ENCODE data around the gene PUS7L. TPM values are rescaled to one million over a fixed set of nuclear protein-coding genes. Genes with fewer than 3 reads are reported as not detected.

Gene PUS7L, protein sequence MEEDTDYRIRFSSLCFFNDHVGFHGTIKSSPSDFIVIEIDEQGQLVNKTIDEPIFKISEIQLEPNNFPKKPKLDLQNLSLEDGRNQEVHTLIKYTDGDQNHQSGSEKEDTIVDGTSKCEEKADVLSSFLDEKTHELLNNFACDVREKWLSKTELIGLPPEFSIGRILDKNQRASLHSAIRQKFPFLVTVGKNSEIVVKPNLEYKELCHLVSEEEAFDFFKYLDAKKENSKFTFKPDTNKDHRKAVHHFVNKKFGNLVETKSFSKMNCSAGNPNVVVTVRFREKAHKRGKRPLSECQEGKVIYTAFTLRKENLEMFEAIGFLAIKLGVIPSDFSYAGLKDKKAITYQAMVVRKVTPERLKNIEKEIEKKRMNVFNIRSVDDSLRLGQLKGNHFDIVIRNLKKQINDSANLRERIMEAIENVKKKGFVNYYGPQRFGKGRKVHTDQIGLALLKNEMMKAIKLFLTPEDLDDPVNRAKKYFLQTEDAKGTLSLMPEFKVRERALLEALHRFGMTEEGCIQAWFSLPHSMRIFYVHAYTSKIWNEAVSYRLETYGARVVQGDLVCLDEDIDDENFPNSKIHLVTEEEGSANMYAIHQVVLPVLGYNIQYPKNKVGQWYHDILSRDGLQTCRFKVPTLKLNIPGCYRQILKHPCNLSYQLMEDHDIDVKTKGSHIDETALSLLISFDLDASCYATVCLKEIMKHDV
- total RNA-seq = 5.6 and 8.9 TPM in 2 replicates

DNA sequence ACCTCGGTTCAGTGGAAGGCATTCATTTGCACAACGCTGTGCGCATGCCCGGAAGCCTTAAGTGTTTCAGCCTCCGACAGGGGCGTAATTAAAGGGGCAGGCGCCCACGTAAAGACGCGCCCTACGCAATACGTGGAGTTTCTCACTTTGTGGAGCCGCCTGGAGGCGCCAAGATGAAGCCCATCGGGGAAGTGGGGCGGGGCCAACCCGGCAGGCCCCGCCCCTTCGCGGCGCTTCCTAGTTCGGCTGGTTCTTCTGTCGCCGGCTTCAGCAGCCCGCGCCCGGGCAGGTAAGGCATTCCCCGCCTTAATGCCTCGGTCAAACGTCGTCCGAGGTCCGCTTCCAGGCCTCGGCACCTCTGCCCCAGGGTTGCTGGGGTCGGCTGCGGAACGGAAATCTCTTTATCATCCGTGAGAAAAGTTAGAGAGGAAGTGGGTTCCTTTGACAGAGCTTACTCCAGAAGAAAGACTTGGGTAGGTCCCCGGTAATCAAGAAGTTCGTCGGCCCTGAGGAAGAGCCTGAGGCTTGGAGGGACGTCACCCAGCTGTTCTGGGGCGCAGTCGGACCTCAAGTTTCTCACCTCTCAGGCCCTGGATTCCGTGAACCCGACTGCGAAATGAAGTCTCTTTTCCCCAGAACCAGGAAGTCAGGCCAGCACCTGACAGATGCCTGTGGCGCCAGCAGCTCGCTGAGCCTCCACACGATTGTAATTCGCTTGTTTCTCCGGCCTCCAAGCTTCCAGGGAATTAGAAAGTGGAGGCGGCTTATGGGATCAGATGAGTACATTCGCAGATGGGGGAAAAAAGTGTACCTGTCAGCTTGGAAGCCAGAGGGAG lies at the start of gene PUS7L, which contains the start of gene IRAK4:
Gene PUS7L, minus strand, starts transcription at position 63 of the 836 bp plus-strand sequence. CDS start 3,545 bp downstream, outside the sequence.
Gene IRAK4, plus strand, starts transcription at position 224 of the 836 bp plus-strand sequence. CDS start 9,161 bp downstream, outside the sequence.
- DNase-seq (ENCODE audit: low read depth in 2 of 2) = peak; percentile 92 to 98

DNA sequence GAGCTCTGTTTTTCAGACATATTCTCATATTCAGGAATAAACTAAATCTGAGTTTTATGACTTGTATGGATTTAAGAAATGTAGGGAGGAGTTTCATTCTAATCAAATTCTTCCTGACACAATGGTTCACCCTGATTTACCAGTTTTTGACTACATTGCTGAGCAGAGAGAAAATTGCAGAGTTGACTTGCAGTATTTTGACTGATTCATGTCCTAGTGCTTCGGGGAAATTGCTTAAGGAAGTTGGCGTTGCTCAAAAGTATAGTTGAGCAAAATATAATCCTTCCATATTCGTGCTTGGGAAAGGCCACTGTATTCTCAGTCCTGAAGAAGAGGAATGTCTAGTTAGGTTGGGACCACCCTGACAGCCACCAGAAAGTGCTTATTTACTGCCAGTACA lies 48.8 kb upstream of the PUS7L start:
- DNase-seq (ENCODE audit: low read depth in 2 of 2) = no peak

DNA sequence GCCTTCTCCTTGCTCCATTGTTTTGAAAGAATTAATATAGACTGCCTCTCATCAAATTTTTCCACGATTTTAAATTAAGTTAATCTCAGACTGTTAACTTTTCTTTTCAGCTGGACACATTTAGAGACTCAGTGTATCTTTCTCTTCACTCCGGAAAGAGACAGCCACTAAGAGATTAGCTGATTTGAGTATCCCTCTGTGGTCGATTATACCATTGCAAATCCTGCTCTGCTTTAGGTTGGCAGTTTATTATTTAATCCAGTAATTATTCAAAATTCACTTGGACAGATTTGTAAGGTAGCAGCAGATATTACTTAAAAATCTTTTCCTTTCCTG lies 48.1 kb upstream of the PUS7L start:
- no peak for DNase-seq (ENCODE audit: low read depth in 2 of 2)

DNA sequence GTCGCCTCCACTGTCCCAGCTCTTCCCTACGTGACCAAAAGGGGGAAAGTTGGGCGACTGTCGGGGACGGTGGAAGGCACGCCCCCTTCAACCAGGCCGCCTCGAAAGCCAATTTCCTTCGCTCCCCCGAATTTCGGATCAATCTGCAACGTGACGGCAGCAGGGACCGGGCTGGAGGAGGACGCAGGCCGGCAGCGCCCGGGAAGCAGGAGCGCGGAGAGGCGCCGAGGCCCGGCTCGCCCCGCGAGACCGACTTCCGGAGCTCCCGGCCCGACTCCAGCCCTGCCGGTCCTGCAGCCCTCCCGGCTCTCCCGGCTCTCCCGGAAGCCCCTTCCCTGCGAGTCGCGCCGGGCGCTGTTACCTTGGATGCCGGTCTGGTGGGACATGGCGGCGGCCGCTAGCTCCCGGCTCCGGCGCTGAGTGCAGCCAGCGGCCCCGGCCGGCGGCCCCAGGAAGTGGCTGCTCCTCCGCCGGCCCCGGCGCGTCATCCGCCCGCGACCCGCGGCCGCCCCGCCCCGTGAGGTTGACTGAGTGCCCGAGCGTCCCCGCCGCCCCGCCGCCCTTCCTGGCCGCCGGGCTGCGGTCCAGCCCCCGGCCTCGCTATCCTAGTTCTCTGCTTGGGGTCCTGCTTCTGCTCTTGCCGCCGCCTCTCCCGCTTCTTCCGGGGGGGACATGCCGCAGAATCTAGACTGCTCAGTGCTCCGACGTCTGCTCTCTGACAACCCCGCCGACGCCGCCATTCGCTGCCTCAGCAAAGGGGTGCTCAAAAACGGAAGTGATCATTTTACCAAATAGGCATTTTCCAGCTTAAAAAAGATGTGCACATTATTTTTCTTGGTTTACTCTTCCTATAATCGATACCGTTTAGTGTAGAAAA lies 47.5 kb upstream of the PUS7L start, which contains the start of gene TWF1:
Gene TWF1, minus strand, starts transcription at position 458 of the 877 bp plus-strand sequence. Its CDS starts 72 bp downstream, at position 386.
- DNase-seq (ENCODE audit: low read depth in 2 of 2) = peak; percentile 39 to 84

DNA sequence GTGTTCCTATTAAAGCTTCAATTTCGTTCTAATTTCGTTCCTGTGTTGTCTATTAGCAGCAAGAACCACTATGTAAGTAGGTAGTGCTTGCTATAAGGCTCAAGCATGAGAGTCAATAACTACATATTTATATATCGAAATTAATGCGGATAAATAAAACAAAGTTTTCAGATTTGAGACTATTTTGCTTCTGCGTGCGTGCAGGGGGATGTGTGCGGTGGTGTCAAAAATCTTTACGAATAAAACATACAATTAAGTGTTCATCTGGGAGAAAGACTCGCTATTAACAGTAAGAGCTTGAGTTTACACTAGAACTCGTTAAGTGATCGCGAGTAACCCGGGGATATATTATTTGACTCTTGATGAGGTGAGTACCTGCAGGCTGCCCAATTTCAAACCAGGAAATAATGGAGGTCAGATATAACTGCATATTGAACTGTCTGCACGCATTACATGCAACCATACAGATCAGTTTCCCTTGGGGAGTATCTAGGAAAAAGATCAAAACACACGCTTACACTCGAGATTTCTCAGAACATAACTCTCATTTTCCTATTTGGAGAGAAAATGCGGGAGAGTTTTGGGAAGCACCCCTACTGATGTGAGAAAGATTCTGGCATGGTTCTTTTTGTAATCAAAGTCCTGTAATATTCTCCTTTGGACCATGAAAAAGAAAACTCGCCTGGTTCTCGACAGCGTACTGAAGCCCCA lies 46.7 kb upstream of the PUS7L start:
- no peak for DNase-seq (ENCODE audit: low read depth in 2 of 2)

DNA sequence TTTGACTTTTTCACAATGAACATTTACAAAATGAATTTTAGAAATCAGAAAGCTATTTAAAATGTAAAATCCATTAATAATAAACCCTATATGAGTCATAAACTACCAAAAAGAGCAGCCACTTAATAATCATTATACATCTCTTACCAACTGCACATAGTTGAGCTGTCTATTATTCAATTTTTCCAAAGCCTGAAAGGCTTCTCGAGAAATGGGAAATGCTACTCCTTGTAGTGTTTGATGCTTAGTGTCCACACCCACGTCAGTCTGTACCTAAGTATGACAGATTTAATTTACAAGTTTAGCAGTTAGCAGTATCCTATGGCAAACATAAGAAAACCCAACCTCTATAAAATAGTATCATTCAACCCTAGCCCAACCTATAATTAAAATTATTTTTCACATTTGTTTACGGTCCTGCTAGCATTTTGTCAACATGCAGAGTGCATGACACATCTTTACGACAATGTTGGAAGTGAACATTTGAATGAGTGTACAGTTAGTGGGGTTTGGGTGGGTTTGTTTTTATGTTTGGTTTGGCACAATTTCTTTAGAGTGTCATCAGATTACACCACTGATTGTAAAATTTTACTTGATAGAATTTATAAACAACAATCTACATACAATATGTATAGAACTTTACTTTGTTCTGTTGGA lies 39.1 kb upstream of the PUS7L start:
- no peak for DNase-seq (ENCODE audit: low read depth in 2 of 2)

DNA sequence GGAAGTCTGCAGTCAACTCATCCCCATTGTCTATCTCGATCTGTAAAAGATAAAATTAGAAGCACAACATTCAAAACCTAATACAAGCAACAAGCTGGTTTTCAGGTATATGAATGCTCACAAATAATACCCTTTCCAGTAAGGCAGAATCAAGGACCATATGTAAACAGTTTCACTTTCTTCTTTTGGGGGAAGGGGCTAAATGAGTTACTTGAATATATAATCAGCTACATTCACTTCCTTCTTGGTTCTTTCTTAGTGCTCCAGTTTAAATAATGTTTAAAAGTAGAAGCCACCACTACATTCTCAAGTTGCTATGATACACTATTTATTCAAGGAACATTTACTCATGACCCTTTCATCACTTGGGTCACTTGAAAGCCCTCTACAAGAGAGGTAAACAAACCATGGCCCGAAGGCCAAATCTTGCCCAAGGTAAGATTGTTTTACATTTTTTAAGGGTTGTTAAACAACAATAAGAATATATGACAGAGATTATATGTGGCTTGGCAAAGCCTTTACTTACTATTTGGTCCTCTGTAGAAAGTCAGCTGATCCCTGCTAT lies 37.2 kb upstream of the PUS7L start:
- DNase-seq (ENCODE audit: low read depth in 2 of 2) = no peak

DNA sequence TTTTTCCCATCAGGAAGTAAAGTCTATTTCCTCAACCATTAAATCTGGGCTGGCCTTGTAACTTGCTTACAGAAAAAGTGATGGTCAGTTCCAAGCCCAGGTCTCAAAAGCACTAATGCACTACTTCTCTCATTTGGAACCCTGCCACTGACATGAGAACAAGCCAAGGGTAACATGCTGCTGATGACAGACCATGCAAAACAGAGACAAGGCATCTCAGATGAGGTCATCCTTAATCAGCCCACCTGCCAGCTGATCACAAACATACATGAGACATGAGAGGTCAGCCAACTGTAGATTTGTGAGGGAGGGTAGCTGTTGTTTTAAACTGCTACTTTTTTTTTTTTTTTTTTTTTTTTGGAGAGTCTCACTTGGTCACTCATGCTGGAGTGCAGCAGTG lies 31.4 kb upstream of the PUS7L start:
- peak; percentile 82 to 91 for DNase-seq (ENCODE audit: low read depth in 2 of 2)

DNA sequence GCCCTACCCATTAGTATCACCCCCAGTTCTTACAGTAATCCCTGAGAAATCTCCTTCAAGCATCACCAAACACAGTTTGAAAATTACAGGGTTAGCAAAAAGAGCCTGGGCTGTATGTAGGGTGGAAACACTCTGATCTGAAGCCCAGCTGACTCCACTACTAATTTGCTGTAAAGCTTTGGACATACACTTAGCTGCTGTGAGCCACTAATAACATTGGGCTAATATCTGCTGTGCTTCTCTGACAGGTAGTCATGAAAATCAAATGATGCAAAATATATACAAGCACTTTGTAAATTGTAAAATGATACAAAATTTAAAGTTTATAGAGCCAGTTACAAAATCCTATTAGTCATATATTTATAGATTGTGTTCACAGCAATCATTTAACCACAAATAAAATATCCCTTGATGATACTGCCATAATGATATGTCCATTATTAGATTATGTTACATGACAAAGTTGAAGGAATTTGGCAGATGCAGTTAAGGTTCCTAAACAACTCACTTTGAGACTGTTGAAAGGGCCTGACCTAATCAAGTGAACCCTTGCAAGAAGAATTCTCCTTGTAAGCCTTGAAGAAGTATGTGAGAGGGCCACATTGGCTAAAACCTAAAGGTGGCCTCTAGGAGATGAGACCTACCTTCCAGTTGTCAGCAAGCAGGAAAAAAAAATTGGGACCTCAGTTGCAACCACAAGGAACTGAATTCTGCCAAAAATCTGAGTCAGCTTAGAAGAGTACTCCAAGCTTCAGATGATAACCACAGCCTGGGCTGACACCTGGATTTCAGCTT lies 28.5 kb upstream of the PUS7L start:
- no peak for DNase-seq (ENCODE audit: low read depth in 2 of 2)

DNA sequence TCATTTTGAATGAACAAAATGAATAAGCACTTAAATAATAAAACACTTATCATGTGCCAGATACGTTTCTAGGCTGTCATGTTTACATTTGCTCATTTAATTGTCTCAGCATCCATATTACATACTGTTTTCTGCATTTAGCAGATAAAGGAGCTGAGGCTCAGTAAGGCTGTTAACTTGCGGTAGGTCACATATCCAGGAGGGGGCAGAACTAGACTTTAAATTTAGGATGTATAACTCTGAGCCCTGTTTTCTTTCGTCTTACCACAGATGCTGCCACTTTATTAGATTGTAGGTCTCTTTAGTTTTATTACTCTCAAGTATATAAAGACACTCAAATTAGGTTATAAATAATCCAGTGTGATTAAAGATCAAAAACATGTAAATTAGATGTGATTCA lies 17.9 kb upstream of the PUS7L start:
- DNase-seq (ENCODE audit: low read depth in 2 of 2) = peak in 1 of 2 donors; percentile 19

DNA sequence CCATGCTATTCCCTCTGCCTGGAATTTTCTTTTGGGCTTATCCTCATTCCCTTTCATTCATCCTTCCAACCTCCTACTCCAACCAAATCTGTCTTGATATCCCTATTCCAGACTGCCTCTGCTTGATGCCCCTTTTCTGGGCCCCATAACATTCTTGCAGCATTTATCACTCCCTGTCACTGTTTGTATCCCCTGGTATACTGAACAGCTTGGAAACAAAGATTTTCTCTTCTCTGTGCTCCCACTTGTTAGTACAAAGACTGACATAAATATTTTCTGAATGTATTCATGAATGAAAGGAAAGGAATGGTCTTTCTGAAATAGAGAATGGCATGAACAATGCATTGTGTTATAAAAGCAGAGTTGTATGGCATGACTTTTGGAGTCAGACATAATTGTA lies 7.7 kb upstream of the PUS7L start:
- DNase-seq (ENCODE audit: low read depth in 2 of 2) = no peak

DNA sequence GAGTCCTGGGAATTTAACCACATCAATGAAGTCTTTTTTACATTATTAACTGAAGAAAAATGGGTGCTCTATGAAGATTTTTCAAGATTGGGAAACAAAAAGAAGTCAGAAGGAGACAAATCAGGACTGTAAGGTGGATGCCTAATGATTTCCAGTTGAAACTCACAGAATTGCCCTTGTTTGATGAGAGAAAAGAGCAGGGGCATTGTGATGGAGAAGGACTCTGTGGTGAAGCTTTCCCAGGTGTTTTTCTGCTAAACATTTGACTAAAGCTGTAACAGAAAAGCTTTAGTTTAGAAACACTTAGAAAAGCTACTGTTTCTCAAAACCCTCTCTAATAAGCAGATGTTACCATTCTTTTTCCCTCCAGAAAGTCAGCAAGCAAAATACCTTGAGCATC lies 5.9 kb upstream of the PUS7L start:
- DNase-seq (ENCODE audit: low read depth in 2 of 2) = no peak

DNA sequence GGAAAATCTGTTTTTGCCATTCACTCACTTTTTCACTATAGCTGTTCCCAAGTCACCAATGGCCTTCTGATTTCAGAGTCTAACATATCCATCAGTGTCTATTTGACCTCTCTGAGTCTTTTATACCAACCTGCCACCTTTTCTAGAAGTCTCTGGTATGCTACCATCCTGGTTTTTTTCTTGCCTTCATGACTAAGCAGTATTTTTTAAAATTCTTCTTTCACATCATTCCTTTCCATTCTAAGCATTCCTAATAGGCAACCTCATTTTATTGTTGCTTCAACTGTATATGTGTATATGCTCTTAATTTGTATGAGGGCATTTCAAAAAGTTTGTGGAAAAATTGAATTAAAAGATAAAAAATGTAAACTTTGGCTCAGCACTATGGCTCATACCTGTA lies 5.2 kb upstream of the PUS7L start:
- no peak for DNase-seq (ENCODE audit: low read depth in 2 of 2)

DNA sequence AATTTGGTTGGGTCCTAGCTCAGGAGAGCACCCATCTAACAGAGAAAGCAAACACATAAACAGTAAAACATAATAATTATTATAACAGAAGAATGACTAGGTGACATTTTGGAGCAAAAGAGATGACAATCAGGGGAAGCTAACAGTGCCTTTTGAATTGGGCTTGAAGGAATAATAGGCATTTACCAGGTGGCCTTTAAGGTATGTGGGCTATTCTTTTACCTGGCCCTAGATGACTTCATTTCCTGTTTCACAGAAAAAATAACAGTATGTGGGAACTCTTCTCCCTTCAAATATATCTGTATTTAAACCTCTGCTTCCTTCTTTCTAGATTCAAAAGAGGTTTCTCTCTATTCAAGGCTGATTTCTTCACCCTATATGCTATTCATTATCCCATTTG lies 4.0 kb upstream of the PUS7L start:
- no peak for DNase-seq (ENCODE audit: low read depth in 2 of 2)

DNA sequence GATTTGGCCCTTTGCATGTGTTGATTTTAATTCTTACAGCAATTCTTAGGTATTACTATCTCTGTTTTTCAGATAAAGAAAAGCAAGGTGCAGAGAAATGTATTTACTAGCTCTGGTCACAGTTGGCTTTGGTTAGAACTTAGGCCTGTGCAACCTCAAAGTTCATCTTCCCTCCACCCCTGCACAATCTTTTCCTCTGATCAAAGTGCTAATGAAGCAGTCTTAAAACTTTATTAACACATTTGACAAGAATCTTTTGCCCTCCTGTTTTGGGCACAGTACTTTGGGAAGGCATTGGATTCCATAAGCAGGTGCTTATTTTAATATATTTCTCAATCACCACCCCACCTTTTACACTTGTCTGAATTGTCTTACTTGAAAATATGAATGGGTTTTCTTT lies 2.9 kb upstream of the PUS7L start:
- DNase-seq (ENCODE audit: low read depth in 2 of 2) = no peak

DNA sequence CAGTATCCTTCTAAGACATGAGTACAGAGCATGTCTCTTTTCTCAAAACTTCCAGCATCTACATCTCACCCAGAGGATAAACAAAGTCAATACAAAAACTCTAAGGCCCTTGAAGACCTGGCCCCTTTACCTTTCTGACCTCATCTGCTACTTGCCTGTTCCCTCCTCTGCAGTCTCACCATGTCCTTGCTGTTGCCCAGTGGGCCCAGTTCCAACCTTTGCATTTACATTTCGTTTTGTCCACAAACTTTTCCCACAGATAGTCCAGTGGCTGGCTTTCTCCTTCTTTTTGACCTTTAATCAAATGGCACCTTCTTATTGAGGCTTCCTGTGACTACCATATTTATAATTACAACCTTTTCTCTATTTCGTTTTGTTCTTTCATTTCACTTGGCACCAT lies 1.8 kb upstream of the PUS7L start:
- DNase-seq (ENCODE audit: low read depth in 2 of 2) = no peak

DNA sequence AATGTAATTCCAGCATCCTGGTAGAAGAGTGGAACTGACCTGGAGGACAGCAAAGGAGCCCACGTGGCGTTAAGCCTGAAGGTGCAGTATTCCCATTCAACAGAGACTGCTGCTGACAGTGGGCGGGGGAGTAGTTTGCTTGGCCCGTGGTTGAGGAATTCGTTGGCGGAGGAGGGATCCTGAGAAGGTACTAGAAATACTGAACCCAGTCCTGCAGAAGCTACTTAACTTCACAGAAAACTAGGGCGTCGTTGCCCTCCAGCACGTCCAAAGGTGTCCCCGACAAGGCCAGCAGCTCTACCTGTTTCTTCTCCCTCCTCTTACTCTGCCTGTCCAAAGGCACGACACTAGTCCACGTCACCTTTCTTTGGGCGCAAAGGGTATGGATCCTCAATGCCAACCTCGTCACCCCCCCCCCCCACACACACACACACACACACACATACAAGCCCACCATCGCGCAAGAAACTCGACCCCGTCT lies 303 bp downstream of the PUS7L start:
- peak in 1 of 2 donors; percentile 49 for DNase-seq (ENCODE audit: low read depth in 2 of 2)

DNA sequence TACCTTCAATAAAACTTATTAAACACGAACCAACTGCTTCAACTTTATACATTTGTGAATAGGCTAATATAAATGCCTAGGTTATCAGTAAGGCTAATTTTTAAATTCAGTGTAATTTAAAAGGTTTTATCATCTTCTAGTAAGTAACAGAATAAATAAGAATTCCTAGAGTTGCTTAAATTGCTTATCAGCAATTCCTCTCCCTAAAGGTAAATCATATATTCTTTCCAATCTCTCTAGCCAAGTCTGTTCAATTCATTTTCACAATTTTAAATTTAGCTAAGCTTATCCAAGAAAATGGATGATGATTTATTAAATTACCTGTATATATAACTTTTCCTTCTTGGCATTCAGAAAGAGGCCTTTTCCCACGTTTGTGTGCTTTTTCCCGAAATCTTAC lies 4.6 kb downstream of the PUS7L start:
- no peak for DNase-seq (ENCODE audit: low read depth in 2 of 2)
